Testis (tissue), 2 donors: ENCODE data around the gene TLN1.

Source experiments
- POLR2A ChIP-seq: fragments of 450-650 bp; IDR thresholded peaks from one replicate; pipeline ENCODE4 v1.6.1; 2017; ENCODE audit warnings: antibody characterized with exemption, mild to moderate bottlenecking, moderate library complexity
- TF ChIP-seq, protein P1 (sequence below), 3 experiments: fragments of 450-650 bp in 2 of 3; fragments of 200-600 bp in 1 of 3; sonication (generic) in 1 of 3; IDR thresholded peaks; one replicate each; pipeline ENCODE4 v1.5.1; 2016 to 2019; ENCODE audit warnings: antibody characterized with exemption in 3 of 3, mild to moderate bottlenecking in 2 of 3, moderate library complexity in 1 of 3

DNA sequence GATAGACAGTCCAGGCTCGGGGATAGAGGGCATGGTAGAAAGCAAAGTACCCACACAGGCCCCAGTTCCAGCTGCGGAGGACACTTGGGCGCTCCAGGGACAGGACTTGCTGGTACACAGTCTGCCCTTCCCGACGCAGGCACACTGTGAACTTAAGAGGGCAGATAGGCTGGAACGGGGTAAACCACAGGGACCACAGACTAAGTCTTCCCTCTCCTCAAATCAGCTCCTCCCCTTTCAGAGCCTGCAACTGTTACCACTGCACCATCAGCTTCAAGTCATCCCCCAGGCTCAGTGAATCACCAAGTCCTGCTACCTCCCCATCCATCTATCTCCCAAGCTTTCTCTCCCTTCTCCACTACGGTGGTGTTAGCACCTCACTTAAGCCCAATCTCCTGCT is 9.7 kb upstream of the TLN1 start:
- TF ChIP-seq, protein P1, sequence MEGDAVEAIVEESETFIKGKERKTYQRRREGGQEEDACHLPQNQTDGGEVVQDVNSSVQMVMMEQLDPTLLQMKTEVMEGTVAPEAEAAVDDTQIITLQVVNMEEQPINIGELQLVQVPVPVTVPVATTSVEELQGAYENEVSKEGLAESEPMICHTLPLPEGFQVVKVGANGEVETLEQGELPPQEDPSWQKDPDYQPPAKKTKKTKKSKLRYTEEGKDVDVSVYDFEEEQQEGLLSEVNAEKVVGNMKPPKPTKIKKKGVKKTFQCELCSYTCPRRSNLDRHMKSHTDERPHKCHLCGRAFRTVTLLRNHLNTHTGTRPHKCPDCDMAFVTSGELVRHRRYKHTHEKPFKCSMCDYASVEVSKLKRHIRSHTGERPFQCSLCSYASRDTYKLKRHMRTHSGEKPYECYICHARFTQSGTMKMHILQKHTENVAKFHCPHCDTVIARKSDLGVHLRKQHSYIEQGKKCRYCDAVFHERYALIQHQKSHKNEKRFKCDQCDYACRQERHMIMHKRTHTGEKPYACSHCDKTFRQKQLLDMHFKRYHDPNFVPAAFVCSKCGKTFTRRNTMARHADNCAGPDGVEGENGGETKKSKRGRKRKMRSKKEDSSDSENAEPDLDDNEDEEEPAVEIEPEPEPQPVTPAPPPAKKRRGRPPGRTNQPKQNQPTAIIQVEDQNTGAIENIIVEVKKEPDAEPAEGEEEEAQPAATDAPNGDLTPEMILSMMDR (IDR thresholded peaks at IDR 0.05) = no peak
- no peak for TF ChIP-seq POLR2A
